Measurements from ENCODE around the gene MCC.

- TF ChIP-seq YY1 (IDR thresholded peaks at IDR 0.05; ENCODE audit: insufficient read depth, insufficient read length) (no peak), ZNF274 (IDR thresholded peaks at IDR 0.05; ENCODE audit: low read depth, low read length) (no peak)
These were observed 273.5 kb downstream of the MCC start for GRCh38 chr5:113214606-113215323.
